ENCODE measurements around the gene LATS2. TPM values are rescaled to one million over a fixed set of nuclear protein-coding genes. Genes with fewer than 3 reads are reported as not detected.
"Not testable (repeated sequence)": the region's sequence is repeated elsewhere in the genome, so short reads cannot be mapped to it uniquely, and the experiment has no call there.

LATS2 gene
- total and polyA plus RNA-seq, 10 donors, result 2.5 to 34.6 (median 22.6) TPM

- intact Hi-C loops (cut with DNase I; ENCODE audit: low total_unique reads), result no loop called here
These were observed 7.1 kb downstream of the LATS2 start for GRCh38 chr13:21054313-21054712.

GRCh38 chr13:21053231-21053630, 8.2 kb downstream of the LATS2 start:
- Histone ChIP-seq H3K27ac (no peak overlapping the region), H3K9me3 (no peaks in the 10 kb centered on the region), H3K4me3 (no peak overlapping the region), H3K4me1 (peaks cover 0 to 82% (median 50%) of the 10 kb centered on the region in 6 donors), H3K36me3 (no peaks in the 10 kb centered on the region), H3K27me3 (replicated peaks in 1 of 7) (no peaks in the 10 kb centered on the region)
- TF ChIP-seq POLR2A (IDR thresholded peaks at IDR 0.05), result no peak
- no peak for TF ChIP-seq CTCF (IDR thresholded peaks at IDR 0.05 in 8 of 11, conservative IDR thresholded peaks at IDR 0.05 in 3 of 11)
- TF ChIP-seq POLR2AphosphoS5 (IDR thresholded peaks at IDR 0.05), result no peak
- intact Hi-C loops (cut with DNase I; ENCODE audit: low total_unique reads), result no loop called here
- DNase-seq, result no peak
- WGBS, 5 donors, result 39 to 68% (median 52%) methylated on average over 5 of the region's 5 CpGs

More at GRCh38 chr13:21054313-21054712, 7.1 kb downstream of the LATS2 start:
- peaks cover 0 to 91% (median 57%) of the 10 kb centered on the region in 6 donors for H3K4me1 ChIP-seq
- H3K4me3 ChIP-seq, result no peak overlapping the region
- TF ChIP-seq POLR2A (IDR thresholded peaks at IDR 0.05) (no peak), POLR2AphosphoS5 (IDR thresholded peaks at IDR 0.05) (no peak), CTCF (IDR thresholded peaks at IDR 0.05 in 8 of 11, conservative IDR thresholded peaks at IDR 0.05 in 3 of 11) (no peak)
- no peaks in the 10 kb centered on the region for H3K36me3 ChIP-seq
- no peak overlapping the region for H3K27ac ChIP-seq
- no peak for DNase-seq
- peaks cover 0 to under 1% (median 0%) of the 10 kb centered on the region in 7 donors for H3K27me3 ChIP-seq (replicated peaks in 1 of 7)
- no peaks in the 10 kb centered on the region for H3K9me3 ChIP-seq
- 84 to 89% (median 86%) methylated on average over 8 of the region's 8 CpGs for WGBS, 5 donors

DNA sequence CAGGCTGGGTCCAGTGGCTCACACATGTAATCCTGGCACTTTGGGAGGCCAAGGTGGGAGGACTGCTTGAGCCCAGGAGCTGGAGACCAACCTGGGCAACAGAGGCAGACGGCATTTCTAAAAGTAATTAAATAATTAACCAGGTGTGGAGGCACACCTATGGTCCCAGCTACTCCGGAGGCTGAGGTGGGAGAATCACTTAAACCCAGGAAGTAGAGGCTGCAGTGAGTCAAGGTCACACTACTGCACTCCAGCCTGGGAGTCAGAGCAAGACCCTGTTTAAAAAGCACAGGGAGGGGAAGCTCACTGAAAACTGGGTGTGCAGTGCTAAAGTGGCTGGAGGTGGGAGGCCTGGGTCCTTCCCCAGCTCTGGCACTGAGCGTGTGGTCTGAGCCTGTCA, 9.7 kb downstream of the LATS2 start:
- no peak overlapping the region for H3K4me3 ChIP-seq
- peaks cover 0 to 6% (median 0%) of the 10 kb centered on the region in 6 donors for H3K36me3 ChIP-seq
- TF ChIP-seq CTCF (IDR thresholded peaks at IDR 0.05 in 8 of 11, conservative IDR thresholded peaks at IDR 0.05 in 3 of 11), result no peak
- no peak for TF ChIP-seq POLR2A (IDR thresholded peaks at IDR 0.05)
- TF ChIP-seq POLR2AphosphoS5 (IDR thresholded peaks at IDR 0.05), result no peak
- intact Hi-C loops (cut with DNase I; ENCODE audit: low total_unique reads), result no loop called here
- 79 to 91% (median 90%) methylated on average over 3 of the region's 3 CpGs for WGBS, 5 donors
- no peak for DNase-seq
- H3K9me3 ChIP-seq, result no peaks in the 10 kb centered on the region
- H3K27me3 ChIP-seq (replicated peaks in 1 of 7), result no peaks in the 10 kb centered on the region
- peaks cover 0 to 84% (median 48%) of the 10 kb centered on the region in 6 donors for H3K4me1 ChIP-seq
- no peak overlapping the region for H3K27ac ChIP-seq

DNA sequence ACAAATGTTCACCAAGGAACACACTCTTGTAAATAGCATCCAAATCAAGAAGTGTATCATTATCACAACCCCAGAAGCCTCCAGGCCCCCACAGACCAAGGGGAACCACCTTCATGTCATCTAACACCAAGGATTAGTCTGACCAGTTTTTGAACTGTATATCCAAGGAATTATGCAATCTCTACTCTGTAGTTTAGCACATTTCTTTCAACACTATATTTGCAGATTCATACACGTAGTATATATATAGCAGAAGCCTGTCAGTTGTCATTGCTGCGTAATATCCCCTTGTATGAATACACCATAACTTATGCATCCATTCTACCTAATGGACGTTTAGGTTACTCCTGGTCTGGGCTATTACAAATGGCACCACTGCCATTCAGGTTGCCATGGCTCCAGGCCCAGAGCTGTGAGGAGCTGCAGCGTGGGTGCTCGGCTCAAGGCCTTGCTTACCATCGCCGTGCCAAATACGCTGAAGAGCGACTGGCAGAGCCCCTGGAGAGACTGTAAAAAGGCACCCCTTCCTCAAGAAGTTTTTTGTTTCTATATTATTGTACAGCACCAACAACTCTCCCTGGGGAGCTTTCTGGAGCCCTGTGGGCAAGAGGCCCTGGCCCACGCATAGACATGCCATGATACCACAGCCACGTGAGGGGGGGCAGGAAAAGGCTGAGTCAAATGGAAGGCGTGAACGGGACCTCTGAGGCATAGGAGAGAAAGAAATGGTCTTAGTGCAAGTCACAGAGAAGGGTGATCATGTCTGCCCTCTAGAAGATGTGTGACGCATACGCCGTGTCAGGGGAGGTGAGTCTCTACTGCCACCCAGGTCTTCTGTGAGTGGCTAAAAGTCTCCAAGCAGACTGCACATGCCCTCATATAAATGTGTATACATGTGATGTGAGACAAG, 10.8 kb downstream of the LATS2 start:
- no peak for TF ChIP-seq CTCF (IDR thresholded peaks at IDR 0.05 in 8 of 11, conservative IDR thresholded peaks at IDR 0.05 in 3 of 11)
- no peak for TF ChIP-seq POLR2AphosphoS5 (IDR thresholded peaks at IDR 0.05)
- no peak for TF ChIP-seq POLR2A (IDR thresholded peaks at IDR 0.05)
- no peaks in the 10 kb centered on the region for H3K27me3 ChIP-seq (replicated peaks in 1 of 7)

GRCh38 chr13:21049731-21050130, 11.7 kb downstream of the LATS2 start:
- H3K9me3 ChIP-seq; H3K27me3 ChIP-seq (replicated peaks in 1 of 7); H3K4me3 ChIP-seq; H3K27ac ChIP-seq; intact Hi-C loops (cut with DNase I; ENCODE audit: low total_unique reads); DNase-seq: not testable (repeated sequence)
- peaks cover 0 to 15% (median 0%) of the 10 kb centered on the region in 6 donors for H3K36me3 ChIP-seq
- peaks cover 4 to 84% (median 53%) of the 10 kb centered on the region in 6 donors for H3K4me1 ChIP-seq
- WGBS, 5 donors, result 83 to 95% (median 88%) methylated on average over 6 of the region's 6 CpGs

More for the DNA sequence above, 10.8 kb downstream of the LATS2 start:
- Histone ChIP-seq H3K4me1 (peaks cover 0 to 84% (median 49%) of the 10 kb centered on the region in 6 donors), H3K9me3 (no peaks in the 10 kb centered on the region), H3K36me3 (peaks cover 0 to 8% (median 0%) of the 10 kb centered on the region in 6 donors), H3K4me3 (no peak overlapping the region), H3K27ac (no peak overlapping the region)
- no peak for DNase-seq
- intact Hi-C loops (cut with DNase I; ENCODE audit: low total_unique reads), result no loop called here
- 82 to 89% (median 86%) methylated on average over 16 of the region's 16 CpGs for WGBS, 5 donors
